ENCODE data around the gene VPS35.
"Not testable (repeated sequence)": the region's sequence is repeated elsewhere in the genome, so short reads cannot be mapped to it uniquely, and the experiment has no call there.

Gene VPS35

DNA sequence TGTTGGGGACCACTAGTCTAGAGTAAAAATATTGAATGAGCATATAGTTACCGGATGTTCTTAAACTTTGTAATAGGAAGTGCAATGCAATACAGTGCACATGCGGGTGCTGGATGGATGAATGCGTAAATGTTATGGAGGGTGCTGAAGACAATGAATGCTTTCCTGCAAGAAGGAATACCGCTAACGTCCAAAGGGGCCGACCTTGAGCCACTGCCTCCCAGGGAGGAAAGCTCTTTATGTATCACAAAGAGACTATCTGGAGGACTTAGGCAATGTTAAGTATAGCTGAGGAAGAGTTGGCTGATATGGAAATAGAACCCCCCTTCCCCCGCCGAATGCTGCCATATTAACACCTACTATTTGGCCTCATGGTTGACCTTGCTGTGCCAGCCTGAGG is 40.3 kb downstream of the VPS35 start:
- DNase-seq (ENCODE audit: low read depth, low spot score) = no peak
- TF ChIP-seq, protein P1, sequence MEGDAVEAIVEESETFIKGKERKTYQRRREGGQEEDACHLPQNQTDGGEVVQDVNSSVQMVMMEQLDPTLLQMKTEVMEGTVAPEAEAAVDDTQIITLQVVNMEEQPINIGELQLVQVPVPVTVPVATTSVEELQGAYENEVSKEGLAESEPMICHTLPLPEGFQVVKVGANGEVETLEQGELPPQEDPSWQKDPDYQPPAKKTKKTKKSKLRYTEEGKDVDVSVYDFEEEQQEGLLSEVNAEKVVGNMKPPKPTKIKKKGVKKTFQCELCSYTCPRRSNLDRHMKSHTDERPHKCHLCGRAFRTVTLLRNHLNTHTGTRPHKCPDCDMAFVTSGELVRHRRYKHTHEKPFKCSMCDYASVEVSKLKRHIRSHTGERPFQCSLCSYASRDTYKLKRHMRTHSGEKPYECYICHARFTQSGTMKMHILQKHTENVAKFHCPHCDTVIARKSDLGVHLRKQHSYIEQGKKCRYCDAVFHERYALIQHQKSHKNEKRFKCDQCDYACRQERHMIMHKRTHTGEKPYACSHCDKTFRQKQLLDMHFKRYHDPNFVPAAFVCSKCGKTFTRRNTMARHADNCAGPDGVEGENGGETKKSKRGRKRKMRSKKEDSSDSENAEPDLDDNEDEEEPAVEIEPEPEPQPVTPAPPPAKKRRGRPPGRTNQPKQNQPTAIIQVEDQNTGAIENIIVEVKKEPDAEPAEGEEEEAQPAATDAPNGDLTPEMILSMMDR (IDR thresholded peaks at IDR 0.05; ENCODE audit: low read depth, low read length) = no peak
- in situ Hi-C loops (cut with HindIII; ENCODE audit: low sequenced_read_pairs) = no loop called here
- H3K4me3 ChIP-seq (ENCODE audit: low read depth, low read length) = no peak overlapping the region

DNA sequence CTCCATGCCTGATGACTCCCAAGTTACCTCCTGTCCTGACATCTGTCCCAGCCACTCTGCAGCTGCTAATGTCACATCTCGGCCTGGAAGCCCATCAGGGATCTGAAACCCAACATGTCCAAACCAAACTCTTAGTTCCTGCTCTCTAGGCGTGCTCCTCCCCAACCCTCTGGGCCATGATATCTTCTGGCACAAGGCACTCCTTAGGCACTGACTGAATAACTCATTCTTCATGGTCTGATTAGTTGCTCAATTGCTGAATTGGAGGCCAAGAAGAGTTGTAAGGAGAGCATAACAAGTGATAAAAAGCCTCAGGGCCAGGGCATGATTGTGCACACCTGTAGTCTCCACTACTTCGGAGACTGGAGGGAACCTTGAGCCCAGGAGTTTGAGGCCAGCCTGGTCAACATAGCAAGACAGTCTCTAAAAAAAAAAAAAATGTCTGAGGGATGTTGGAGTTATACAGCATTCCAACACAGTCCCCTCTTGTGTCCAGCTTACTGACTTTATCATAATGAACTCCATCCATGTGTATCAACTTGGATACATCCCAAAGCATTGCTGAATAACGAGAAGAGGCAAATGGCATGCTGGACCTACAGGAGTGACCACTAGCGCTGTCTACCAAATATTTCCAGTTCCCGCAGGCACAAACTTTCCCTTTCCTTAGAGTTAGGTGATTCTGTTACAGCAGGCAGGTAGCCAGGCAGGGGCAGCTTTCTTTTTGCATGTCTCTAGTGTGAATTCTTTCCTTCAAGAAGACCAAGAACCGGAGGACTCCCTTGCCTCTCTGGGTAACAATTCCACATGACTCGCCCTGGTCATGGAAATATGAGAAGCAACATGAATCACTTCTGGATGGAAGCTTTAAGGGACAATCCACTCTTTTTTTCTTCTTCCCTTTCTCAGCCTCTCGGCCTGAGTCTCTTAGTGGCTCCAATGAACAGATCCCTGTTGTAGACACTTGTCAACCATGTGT is 49.7 kb downstream of the VPS35 start:
- TF ChIP-seq, protein P1 (IDR thresholded peaks at IDR 0.05; ENCODE audit: low read depth, low read length) = no peak
- in situ Hi-C loops (cut with HindIII; ENCODE audit: low sequenced_read_pairs) = no loop called here
- H3K4me3 ChIP-seq (ENCODE audit: low read depth, low read length) = no peak overlapping the region
- DNase-seq (ENCODE audit: low read depth, low spot score) = peak; percentile 57

DNA sequence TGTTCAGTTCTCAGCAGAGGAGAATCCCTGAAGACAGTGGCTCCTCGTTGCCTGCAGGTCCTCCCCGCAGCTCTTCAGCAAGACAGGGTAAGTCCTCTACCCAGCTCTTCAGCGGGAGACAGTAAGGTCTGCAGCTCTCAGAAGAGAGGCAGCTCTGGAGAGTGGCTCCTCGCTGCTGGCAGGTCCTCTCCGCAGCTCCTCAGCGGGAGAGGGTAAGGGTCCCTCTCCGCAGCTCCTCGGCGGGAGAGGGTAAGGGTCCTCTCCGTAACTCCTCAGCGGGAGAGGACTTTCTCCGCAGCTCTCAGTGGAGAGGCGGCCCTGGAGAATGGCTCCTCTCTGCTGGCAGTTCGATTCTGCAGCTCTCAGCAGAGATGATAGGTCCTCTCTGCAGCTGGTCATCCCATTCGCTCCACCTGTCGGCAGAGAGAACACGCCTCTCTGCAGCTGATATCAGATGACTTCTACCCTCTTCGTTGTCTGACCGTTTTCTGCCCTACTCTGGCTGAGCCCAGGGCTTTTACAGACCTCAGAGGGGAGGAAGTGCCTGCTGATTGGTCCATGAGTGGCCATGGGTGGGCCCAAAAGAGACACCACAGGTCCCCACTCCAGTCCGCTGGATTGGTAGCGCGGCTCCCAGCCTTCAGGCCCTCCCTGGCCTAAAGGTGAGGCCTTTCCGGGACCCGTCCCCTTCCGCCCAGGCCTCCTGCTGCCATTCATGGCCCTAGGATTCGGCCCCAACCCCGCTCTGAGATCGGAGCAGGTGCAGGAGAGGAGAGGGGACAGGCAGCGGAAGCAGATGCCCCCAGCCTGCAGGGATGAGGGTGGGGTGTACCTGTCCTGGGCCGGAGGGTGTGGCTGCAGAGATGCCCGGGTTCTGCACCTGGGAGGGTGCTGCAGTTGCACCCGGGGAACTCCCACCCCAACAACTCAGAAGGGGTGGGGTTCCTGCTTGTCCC is 55.9 kb downstream of the VPS35 start:
- in situ Hi-C loops (cut with HindIII; ENCODE audit: low sequenced_read_pairs) = no loop called here
- TF ChIP-seq, protein P1 (IDR thresholded peaks at IDR 0.05; ENCODE audit: low read depth, low read length) = no peak
- no peak overlapping the region for H3K4me3 ChIP-seq (ENCODE audit: low read depth, low read length)

DNA sequence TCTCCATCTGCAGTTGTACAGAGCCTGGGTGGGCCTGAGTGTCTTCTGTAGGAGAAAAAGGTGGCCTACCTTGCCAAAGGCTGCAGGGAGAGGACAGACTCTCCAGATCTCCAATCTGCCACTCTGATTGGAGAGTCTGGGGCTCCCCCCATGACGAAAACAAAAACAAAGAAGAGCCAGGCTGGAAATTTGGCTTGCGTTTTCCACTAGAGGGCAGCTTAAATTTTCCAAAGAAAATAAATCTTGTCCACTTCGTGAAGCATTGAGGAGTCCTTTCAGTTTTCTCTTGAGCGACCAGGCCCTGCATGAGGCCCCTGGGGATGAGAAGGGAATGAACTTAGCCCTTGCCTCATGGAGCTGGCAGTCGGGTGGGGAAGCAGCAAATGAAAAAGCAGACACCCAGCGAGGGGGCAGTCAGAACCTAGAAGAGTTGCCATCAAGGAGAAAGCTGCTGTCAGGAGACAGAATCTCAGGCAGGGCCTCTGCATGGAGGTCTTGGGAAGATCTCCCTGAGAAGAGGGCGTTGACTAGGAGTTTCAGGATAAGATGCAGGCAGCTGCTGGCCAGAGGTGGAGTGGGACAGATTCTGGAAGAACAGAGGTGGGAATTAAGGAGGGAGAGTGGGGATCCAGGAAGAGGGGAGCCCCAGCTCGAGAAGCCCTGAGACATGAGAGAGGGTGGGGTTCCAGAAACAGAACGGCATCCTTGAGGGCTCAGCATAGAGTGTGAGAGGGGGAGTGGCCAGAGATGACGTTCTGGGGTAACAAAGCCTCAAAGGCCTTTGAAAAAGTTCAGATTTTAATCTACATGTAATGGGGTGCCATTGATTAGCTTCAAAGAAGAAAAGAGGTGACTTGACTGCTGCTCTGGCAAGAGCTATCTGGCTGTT is 59.4 kb downstream of the VPS35 start:
- TF ChIP-seq, protein P1 (IDR thresholded peaks at IDR 0.05; ENCODE audit: low read depth, low read length) = peak; percentile 55
- in situ Hi-C loops (cut with HindIII; ENCODE audit: low sequenced_read_pairs) = no loop called here
- peak; percentile 57 for DNase-seq (ENCODE audit: low read depth, low spot score)
- no peak overlapping the region for H3K4me3 ChIP-seq (ENCODE audit: low read depth, low read length)

More for the DNA sequence above, 55.9 kb downstream of the VPS35 start:
- DNase-seq (ENCODE audit: low read depth, low spot score) = no peak

DNA sequence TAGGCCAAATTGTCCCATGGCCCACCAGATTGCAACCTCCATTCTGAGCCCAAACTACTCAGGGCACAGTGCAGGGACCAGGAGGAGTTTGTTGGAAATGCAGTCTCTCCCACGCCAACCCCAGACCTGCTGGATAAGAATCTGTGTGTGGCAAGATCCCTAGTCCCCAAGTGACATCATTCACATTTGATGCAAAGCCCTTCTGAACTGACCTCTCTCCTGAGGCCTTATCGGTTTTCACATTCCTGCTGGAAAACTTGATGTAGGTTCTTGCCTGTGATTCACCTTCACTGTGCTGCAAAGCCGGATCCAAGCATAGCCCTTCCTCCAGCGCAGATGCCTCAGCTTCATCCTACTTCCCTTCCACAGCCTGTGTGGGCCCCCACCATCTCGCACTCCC is 61.2 kb downstream of the VPS35 start:
- H3K4me3 ChIP-seq (ENCODE audit: low read depth, low read length) = no peak overlapping the region
- in situ Hi-C loops (cut with HindIII; ENCODE audit: low sequenced_read_pairs) = no loop called here
- DNase-seq (ENCODE audit: low read depth, low spot score) = no peak
- TF ChIP-seq, protein P1 (IDR thresholded peaks at IDR 0.05; ENCODE audit: low read depth, low read length) = no peak

DNA sequence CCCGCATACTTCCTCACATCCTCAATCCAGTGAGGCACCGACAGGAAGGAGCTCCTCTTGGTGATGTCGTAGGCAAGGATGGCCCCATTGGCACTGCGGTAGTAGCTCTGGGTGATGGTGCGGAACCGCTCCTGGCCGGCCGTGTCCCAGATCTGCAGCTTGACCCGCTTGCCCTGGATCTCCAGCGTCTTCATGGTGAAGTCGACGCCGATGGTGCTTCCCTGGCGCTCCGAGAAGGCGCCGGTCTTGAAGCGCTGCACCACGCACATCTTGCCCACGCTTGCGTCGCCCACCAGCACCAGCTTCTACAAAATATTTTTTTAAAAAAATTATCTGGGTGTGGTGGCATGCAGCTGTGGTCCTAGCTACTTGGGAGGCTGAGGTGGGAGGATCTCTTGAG is 62.3 kb downstream of the VPS35 start:
- H3K4me3 ChIP-seq (ENCODE audit: low read depth, low read length); in situ Hi-C loops (cut with HindIII; ENCODE audit: low sequenced_read_pairs); DNase-seq (ENCODE audit: low read depth, low spot score): not testable (repeated sequence)

DNA sequence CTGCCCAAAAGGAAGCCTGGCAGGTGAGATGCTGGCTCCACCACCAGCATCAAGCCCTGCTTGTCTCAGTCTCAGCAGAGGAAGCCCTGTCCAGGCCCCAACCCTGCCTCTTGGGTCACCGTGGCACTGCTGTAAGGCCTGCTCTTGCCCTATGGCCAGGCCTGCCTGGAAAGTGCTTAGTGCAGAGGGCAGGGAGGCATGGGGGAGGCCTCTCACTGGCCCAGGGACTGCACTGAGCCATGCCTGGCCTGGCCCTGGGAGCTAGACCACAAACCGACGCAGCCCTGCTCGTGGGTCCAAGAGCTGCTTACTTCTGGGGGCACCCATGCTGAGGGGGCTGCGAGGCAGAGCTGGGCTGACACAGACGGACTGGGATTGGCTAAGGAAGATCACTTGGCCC is 64.1 kb downstream of the VPS35 start:
- in situ Hi-C loops (cut with HindIII; ENCODE audit: low sequenced_read_pairs); DNase-seq (ENCODE audit: low read depth, low spot score); H3K4me3 ChIP-seq (ENCODE audit: low read depth, low read length): not testable (repeated sequence)

DNA sequence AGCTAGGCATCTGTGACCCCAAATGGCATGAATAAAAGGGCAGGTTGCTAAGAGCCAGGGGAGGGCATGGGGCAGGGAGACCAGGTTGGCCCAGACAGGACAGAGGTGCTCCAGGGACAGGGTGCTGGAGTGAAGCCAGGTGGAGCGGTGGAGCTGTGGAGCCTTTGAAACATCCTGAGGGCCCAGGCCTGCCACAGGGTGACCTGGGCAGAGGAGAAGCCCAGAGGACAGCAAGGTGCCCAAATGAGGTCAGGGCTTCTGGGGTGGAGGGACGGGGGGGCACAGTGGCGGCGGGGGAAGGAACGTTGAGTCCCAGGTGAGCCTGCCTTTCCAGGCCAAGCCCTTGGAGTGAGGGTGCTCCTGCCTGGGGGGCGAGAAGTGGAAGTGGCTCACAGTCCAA is 65.3 kb downstream of the VPS35 start:
- in situ Hi-C loops (cut with HindIII; ENCODE audit: low sequenced_read_pairs); DNase-seq (ENCODE audit: low read depth, low spot score); H3K4me3 ChIP-seq (ENCODE audit: low read depth, low read length): not testable (repeated sequence)

DNA sequence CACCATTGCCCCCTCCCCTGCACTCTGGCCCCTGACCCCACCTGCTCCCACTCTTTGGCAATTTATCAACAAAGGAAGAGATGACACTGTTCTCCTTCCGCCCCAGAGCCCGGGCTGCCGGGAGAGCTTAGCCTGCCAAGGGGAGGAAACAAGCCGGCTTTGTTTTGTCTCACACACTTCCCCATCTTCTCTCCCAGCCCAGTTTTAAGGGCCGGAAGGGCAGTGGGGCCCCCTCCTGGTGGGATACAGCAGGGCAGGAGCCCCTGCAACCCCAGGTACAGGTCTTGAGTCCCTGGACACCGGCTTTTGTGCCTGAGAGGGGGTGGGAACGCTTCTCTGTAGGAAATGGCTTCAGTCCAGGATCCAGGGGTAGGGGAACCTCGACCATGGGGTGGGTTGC is 65.7 kb downstream of the VPS35 start:
- DNase-seq (ENCODE audit: low read depth, low spot score); in situ Hi-C loops (cut with HindIII; ENCODE audit: low sequenced_read_pairs); H3K4me3 ChIP-seq (ENCODE audit: low read depth, low read length): not testable (repeated sequence)
